Suprapubic skin (tissue), 4 donors: ENCODE measurements around the gene KRT81.

Experiments
- EP300 ChIP-seq: sonication (generic); formaldehyde crosslinking; IDR thresholded peaks from one replicate; pipeline ENCODE4 v1.6.1; 2017; ENCODE audit warnings: antibody characterized with exemption
- POLR2A ChIP-seq, 2 donors: fragments of 450-650 bp; IDR thresholded peaks; one replicate each; pipeline ENCODE4 v1.6.1; 2017; ENCODE audit warnings: antibody characterized with exemption in 2 of 2, mild to moderate bottlenecking in 2 of 2, moderate library complexity in 2 of 2
- POLR2AphosphoS5 ChIP-seq, 3 donors: sonication (generic); formaldehyde crosslinking; IDR thresholded peaks; one replicate each; pipeline ENCODE4 v1.6.1; 2017; ENCODE audit warnings: antibody characterized with exemption in 3 of 3
- TF ChIP-seq, protein P1 (sequence below), 2 donors: fragments of 200-600 bp in 1 of 2; fragments of 450-650 bp in 1 of 2; sonication (generic) in 1 of 2; IDR thresholded peaks; one replicate each; pipeline ENCODE4 v1.5.1; 2016 to 2019; ENCODE audit warnings: antibody characterized with exemption in 2 of 2, mild to moderate bottlenecking in 1 of 2, moderate library complexity in 1 of 2

DNA sequence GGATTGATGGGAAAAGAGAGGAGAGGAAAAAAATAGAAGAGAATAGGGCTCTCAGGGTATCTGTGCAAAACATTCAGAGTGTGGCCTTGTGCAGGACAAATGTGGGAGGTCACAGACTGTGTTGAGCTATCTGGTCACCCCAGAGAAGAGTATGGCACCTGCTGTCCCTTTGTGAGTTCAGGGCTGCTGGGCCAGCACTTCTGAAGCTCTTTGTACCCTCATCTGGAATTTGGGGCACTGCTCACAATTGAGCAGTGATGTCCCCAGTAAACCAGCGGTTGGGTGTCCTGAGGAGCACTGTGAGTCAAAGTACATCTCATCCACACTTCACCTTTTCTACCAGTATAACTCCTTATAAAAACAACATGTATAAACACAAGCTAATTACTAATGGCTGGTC is 2.6 kb upstream of the KRT81 start:
- TF ChIP-seq, protein P1, sequence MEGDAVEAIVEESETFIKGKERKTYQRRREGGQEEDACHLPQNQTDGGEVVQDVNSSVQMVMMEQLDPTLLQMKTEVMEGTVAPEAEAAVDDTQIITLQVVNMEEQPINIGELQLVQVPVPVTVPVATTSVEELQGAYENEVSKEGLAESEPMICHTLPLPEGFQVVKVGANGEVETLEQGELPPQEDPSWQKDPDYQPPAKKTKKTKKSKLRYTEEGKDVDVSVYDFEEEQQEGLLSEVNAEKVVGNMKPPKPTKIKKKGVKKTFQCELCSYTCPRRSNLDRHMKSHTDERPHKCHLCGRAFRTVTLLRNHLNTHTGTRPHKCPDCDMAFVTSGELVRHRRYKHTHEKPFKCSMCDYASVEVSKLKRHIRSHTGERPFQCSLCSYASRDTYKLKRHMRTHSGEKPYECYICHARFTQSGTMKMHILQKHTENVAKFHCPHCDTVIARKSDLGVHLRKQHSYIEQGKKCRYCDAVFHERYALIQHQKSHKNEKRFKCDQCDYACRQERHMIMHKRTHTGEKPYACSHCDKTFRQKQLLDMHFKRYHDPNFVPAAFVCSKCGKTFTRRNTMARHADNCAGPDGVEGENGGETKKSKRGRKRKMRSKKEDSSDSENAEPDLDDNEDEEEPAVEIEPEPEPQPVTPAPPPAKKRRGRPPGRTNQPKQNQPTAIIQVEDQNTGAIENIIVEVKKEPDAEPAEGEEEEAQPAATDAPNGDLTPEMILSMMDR (IDR thresholded peaks at IDR 0.05), result no peak
- no peak for TF ChIP-seq POLR2AphosphoS5 (IDR thresholded peaks at IDR 0.05)
- no peak for TF ChIP-seq POLR2A (IDR thresholded peaks at IDR 0.05)
- TF ChIP-seq EP300, result no peak
